ENCODE measurements around the gene ESRRB. TPM values are rescaled to one million over a fixed set of nuclear protein-coding genes. Genes with fewer than 3 reads are reported as not detected.

ESRRB gene
- total RNA-seq, 1 donor from 2014 or later, result 8.0 TPM

GRCh38 chr14:76352639-76353281 is 23.2 kb upstream of the ESRRB start:
- peak; percentile 82 for DNase-seq

GRCh38 chr14:76354310-76354709 is 21.6 kb upstream of the ESRRB start:
- no peak for DNase-seq

DNA sequence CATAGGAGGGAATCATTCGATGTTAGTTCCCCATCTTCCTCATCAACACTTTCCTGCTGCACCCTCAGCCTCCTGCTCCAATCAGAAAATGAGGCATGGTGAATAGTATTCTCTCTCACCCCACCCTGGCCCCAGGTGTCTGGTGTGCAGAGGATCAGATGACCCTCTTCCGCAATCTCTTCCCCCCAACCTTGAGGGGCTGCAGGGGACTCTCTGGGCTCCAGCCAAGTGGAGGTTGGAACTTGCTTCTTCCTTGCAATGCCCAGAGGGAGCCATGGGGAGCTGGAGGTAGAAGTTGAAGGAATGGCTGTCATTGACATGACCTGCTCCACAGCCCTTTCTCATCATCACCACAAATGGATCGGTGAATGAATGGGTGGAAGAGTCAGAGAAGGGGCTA is 20.2 kb upstream of the ESRRB start:
- DNase-seq, result no peak

DNA sequence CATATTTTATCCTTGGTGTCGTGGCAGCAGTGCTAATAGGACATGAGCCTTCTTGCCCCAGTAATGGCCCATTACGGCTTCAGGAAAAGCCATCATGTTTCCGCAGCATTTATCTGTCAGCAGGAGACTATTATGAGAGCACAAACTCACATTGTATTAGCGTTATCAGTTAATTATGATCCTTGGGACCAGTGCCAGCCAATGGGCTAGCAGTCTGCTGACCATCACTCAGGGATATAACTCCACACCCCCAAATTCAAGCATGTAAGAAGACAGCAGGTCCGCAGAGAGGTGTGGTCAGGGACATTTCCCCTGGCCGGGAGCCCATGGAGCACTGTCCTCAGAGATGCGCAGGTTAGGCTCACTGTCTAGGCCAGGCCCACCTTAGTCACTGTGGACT is 4.9 kb upstream of the ESRRB start:
- no peak for DNase-seq

DNA sequence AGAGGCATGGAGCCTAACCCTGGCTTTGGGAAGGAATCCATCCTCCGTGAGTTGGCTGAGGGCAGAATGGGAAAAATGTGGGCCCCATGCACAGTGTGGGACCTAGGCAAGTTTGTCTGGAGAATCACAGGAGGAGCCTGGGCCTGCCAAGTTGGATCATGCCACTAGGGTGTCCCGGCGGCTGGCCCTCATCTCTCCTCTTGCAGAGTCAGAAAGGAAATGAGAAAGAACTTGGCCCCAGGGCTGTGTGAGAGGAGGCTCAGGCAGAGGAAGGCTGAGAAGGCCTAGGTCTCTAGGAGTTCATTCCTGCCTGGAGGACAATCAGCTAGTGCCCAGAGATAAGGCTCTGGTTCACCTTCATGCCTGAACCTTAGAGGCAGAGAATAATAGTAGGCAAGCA is 2.5 kb upstream of the ESRRB start:
- no peak for DNase-seq

- no peak for DNase-seq
Observed at GRCh38 chr14:76375484-76375883, 453 bp upstream of the ESRRB start.

DNA sequence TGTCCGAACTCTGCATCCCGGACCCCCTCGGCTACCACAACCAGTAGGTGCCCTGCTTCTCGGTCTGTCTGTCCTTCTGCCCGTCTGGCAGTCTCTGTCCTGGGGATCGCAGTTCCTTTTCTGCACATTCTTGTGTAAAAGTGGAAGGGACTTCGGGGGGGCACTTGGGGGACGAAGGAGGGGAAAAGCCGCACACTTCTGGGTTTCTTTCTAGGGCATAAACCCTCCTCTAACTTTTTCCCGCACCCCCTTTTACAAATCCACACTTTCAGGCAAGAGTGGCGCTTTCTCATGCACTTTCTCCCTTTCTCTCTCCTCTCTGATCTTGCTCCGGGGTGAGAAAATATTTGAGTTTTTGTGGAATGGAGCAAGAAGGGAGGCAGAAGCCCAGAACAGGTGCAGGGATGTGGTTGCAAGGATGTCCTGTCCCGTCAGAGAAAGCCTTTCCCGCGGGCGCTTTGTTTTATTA is 506 bp downstream of the ESRRB start:
- no peak for DNase-seq

DNA sequence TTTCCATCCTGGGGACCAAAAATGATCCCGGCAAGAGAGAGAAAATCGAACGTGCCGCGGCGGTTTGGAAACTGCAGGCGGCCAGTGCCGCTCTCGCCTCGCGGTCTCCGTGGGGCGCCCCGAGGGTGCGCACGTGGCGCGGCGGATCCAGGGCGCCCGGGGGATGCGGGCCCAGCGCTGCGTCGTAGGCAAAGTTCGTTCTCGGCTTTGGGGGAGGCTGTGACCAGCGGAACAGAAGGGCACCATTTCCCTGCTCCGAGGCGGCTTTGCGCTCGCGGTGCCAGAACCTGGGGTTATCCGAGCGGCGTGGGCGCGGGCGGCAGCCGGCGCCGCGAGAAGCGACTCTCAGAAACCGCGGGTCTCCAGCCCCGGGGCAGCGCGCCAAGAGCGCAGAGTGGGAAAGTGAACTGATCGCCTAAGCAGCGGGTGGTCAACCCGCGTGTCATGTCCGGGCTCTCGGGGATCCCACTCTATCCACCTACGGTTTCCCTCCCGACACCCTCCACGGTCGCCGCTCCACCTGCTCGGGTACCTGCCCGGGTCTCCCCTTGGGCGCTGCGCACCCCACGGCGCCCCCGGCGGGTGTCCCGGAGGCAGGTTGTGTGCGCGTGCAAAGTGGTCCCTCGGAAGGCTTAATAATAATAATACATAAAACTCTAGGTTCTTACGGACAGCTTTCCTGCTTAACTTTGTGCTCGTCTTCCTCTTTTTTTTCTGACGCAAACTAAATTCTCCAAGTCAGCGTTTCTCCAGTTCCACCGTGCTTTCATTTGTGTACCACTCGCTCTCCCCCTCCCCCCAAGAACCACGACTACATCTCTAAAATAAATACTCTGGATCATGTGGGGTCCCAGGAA is 1.2 kb downstream of the ESRRB start:
- no peak for DNase-seq

- no peak for DNase-seq
Observed at GRCh38 chr14:76377735-76378074, 1.8 kb downstream of the ESRRB start.

GRCh38 chr14:76380991-76381390 is 5.1 kb downstream of the ESRRB start:
- no peak for DNase-seq

DNA sequence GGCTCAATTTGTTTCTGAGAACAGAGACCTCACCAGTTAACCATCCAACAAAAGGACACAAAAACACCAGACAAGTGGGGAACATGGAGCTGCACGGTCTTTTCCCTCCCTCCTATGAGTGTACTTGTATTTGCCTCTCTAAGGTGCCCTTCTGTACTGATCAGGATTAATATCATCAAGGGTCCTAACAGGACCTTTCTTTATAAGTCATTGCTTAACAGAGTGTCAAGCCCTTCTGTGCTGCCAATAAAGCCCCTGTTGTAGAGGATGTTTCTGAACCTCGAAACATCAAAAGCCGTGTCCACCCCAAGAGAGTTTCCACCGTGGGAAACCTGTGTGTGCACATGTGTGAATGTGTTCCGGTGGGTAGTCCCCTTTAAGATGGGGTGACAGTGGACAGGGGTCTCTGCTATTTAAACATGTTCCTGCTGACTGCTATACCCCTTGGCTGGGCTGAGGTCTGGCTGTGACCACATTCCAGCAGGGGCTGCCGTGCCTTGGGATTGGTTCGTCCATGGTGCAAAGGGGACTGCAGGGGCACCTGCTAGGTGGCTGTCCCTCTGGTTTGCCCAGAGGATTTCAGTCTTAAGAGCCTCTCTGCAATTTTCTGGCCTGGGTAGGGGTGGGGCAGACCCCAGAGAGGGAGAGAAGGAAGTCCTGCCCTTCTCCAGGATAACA is 6.0 kb downstream of the ESRRB start:
- DNase-seq, result no peak

DNA sequence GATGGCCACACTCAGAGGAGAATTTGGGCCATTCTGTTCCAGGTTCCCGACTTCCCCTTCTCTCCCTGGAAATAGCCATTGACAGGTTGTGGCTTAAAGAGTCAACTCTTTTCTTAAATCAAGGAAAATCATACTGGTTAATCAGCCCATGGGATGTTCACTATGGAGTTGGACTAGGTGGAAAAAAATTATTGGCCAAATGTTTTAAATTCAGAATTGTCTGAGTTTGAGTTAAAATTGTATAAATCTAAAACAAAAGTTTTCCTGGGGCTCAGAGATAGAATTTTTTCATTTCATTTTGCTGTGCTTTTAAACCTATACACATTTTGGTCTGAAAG is 6.5 kb downstream of the ESRRB start:
- DNase-seq, result no peak

- DNase-seq, result no peak
Observed at GRCh38 chr14:76385435-76385834, 9.5 kb downstream of the ESRRB start.

DNA sequence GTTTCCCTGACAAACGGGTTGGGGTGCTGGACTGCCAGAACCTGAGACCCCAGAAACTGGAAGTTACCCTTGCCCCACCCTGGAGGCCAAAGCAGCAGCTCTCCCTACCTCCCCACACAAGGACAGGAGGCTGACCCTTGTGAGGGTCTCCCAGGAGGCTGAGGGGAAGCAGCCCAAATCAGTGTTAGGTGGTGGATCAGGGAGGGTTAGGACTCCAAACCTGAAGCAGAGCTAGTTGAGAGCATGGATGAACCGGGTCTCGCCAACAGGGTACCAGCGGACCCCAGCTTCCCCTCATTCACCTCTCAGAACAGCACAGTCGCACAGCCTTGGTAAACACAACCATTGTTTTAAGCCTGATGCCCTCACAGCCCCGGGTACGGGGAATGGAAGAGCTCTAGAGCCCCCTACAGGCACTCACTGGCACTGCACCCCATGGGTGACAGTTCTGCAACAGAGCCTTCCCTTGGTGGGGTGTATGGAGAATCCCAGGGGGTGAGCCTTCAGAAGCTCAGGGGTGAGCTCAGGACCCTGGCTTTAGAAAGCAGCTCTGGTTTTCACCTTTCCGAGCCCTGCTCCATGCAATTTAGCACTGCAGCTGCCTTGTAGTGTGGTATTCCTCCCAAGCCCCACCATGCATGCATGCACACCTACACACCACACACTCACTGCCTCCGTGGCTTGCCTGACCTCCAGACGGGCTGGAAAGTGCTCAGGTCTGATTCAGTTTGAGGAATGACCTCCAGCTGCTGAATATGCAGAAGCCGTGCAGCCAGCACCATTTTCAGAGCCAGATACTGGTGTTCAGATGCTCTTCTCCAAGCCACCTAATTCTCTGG is 11.2 kb downstream of the ESRRB start:
- DNase-seq, result peak; percentile 83

DNA sequence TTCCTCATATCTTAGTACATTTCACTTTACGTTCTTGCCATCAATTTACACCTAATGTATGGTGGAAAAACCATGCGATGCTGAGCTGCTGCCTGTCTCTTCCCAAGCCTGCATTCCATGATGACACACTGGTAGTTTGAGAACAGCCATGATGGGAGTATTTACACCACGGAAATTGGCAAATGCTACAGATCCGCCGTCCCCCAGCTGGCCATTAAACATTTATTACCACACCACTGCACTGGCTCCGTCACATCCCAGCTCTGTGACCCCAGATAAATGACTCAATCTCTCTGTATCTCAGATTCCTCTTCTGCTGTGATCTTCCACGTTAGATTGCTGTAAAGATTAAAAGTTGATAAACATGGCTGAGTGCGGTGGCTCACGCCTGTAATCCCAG is 13.9 kb downstream of the ESRRB start:
- DNase-seq, result no peak

- DNase-seq, result no peak
Observed at GRCh38 chr14:76390621-76391020, 14.7 kb downstream of the ESRRB start.

GRCh38 chr14:76391981-76392690 is 16.2 kb downstream of the ESRRB start:
- no peak for DNase-seq

DNA sequence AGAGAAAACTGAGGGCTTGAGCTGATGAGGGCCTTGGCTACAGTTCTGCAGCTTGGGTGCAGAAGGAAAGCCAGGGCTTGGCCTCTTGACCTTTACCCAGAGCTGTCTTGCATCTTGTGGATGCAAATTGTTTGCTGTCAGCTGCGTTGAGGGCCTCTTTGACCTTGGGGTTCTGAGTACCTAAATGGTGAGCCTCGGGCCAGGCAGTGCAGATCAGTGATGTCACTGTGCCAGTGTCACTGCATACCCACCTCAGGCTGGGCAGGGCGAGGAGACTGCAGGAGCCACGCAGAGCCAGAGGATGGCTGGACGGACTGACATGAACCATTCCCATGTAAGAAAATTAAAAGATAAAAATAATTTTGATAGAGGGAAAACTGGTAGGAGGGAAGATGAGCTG is 18.6 kb downstream of the ESRRB start:
- DNase-seq, result no peak

GRCh38 chr14:76395161-76395560 is 19.2 kb downstream of the ESRRB start:
- DNase-seq, result no peak

- DNase-seq, result no peak
Observed at GRCh38 chr14:76396714-76397187, 20.8 kb downstream of the ESRRB start.

GRCh38 chr14:76405627-76406026 is 29.7 kb downstream of the ESRRB start:
- no peak for DNase-seq
